Brain microvascular endothelial cell (primary cell): ENCODE results near the gene PHLDA1.

ENCODE experiments used
- DNase-seq: peaks from one replicate; pipeline ENCODE4 v3.0.0-alpha.2; 2020
- H3K27ac ChIP-seq: fragments of 250-450 bp; sonication (Bioruptor Pico); 2 replicates; pipeline ENCODE4 v1.5.1; 2020; ENCODE audit warnings: mild to moderate bottlenecking, moderate library complexity
- H3K27me3 ChIP-seq: fragments of 250-450 bp; sonication (Bioruptor Pico); replicated peaks from 2 replicates; pipeline ENCODE4 v1.5.1; 2020; ENCODE audit warnings: mild to moderate bottlenecking
- H3K36me3 ChIP-seq: fragments of 250-450 bp; sonication (Bioruptor Pico); replicated peaks from 2 replicates; pipeline ENCODE4 v1.5.1; 2020; ENCODE audit warnings: mild to moderate bottlenecking
- H3K4me3 ChIP-seq: 2 replicates; pipeline ENCODE4 v1.5.1; 2011; ENCODE audit warnings: low read depth, mild to moderate bottlenecking, control low read depth, low read length, moderate library complexity
- CTCF ChIP-seq: IDR thresholded peaks from 2 replicates; pipeline ENCODE4 v1.5.1; 2011; ENCODE audit warnings: low read depth, mild to moderate bottlenecking, moderate library complexity, low read length, control low read depth, inconsistent platforms; ENCODE audit errors: missing control alignments
- in situ Hi-C: cut with HindIII; loops from 2 replicates; pipeline ENCODE4 v1.10.0; 2017; ENCODE audit warnings: low sequenced_read_pairs, low pct_ligation_motif_present

The PHLDA1 gene

GRCh38 chr12:76074701-76075336 lies 43.2 kb upstream of the PHLDA1 start:
- no peaks in the 10 kb centered on the region for H3K27me3 ChIP-seq
- peaks cover 10% of the 10 kb centered on the region for H3K36me3 ChIP-seq
- H3K27ac ChIP-seq = no peak overlapping the region
- no peak for DNase-seq
- no peak overlapping the region for H3K4me3 ChIP-seq
- in situ Hi-C loops = loop anchor here (25.0 kb wide), 1 partner anchor 262 kb away; the partner anchor contains the start of gene BBS10
- TF ChIP-seq CTCF = no peak

- no peak for DNase-seq
- H3K27ac ChIP-seq = no peak overlapping the region
- in situ Hi-C loops = no loop called here
- H3K36me3 ChIP-seq = peaks cover 13% of the 10 kb centered on the region
- H3K4me3 ChIP-seq = no peak overlapping the region
- no peaks in the 10 kb centered on the region for H3K27me3 ChIP-seq
- TF ChIP-seq CTCF = no peak
Observed at GRCh38 chr12:76073561-76073960, 42.0 kb upstream of the PHLDA1 start.

GRCh38 chr12:76072568-76072967 lies 41.0 kb upstream of the PHLDA1 start:
- Histone ChIP-seq H3K27ac (no peak overlapping the region), H3K4me3 (no peak overlapping the region), H3K27me3 (no peaks in the 10 kb centered on the region), H3K36me3 (peaks cover 17% of the 10 kb centered on the region)
- in situ Hi-C loops = no loop called here
- no peak for TF ChIP-seq CTCF
- no peak for DNase-seq

- H3K36me3 ChIP-seq = peaks cover 24% of the 10 kb centered on the region
- no peak overlapping the region for H3K27ac ChIP-seq
Observed at GRCh38 chr12:76069339-76069738, 37.8 kb upstream of the PHLDA1 start.

GRCh38 chr12:76065917-76066316 lies 34.3 kb upstream of the PHLDA1 start:
- in situ Hi-C loops = no loop called here
- Histone ChIP-seq H3K4me3 (no peak overlapping the region), H3K27ac (no peak overlapping the region), H3K27me3 (no peaks in the 10 kb centered on the region), H3K36me3 (peaks cover 26% of the 10 kb centered on the region)
- TF ChIP-seq CTCF = no peak
- no peak for DNase-seq

More at GRCh38 chr12:76069339-76069738, 37.8 kb upstream of the PHLDA1 start:
- in situ Hi-C loops = no loop called here
- Histone ChIP-seq H3K4me3 (no peak overlapping the region), H3K27me3 (no peaks in the 10 kb centered on the region)
- TF ChIP-seq CTCF = no peak
- DNase-seq = no peak

GRCh38 chr12:76064904-76065303 lies 33.3 kb upstream of the PHLDA1 start:
- TF ChIP-seq CTCF = no peak
- Histone ChIP-seq H3K4me3 (no peak overlapping the region), H3K27me3 (no peaks in the 10 kb centered on the region), H3K27ac (no peak overlapping the region), H3K36me3 (peaks cover 32% of the 10 kb centered on the region)
- no peak for DNase-seq
- in situ Hi-C loops = no loop called here
